SH-SY5Y (cell line): ENCODE measurements around the gene GRIA2.

Source experiments
- GATA2 ChIP-seq: IDR thresholded peaks from 2 replicates; pipeline ENCODE4 v1.6.1; 2011; ENCODE audit warnings: mild to moderate bottlenecking, low read depth, low read length
- GATA3 ChIP-seq: IDR thresholded peaks from 2 replicates; pipeline ENCODE4 v1.6.1; 2011; ENCODE audit warnings: low read depth, mild to moderate bottlenecking, low read length, moderate library complexity

GRIA2 gene

DNA sequence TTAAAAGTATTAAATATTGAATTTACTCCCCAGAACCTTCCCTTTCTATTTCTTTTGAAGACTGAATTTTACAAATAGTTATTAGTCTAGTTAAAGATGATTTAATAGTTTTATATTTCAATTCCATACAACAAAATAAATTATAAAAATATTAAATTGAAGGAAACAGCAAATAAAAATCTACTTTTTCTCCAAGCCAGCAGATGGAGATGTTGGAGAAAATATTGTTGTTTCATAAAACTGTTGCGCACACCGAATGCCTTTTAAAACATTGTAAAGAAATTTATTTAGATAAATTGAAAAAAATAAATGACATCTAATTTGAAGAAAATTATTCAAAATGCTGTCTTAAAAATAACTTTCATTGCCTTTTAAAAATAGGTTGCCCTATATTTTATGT lies 5.5 kb downstream of the GRIA2 start:
- no peak for TF ChIP-seq GATA2
- TF ChIP-seq GATA3 = no peak

DNA sequence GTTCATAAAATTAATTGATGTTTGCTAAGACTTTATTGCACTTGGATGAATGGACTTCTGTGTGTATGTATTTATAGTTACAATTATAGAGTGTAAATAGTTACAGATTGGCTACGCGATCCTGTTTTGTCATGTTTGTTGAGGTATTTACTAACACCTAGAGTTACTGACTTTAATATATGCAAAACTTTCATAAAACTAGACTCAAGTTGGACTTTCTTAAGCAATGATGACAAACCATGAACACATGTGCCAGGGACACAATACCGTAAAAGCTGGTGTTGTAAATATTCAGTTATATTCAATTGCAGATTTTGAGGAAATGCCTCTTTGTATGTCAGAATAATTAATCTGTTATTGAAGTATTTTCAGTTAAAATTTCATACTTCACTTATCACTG lies 6.1 kb downstream of the GRIA2 start:
- TF ChIP-seq GATA3 (no peak), GATA2 (no peak)

GRCh38 chr4:157231525-157231924 lies 11.0 kb downstream of the GRIA2 start:
- no peak for TF ChIP-seq GATA3
- no peak for TF ChIP-seq GATA2

DNA sequence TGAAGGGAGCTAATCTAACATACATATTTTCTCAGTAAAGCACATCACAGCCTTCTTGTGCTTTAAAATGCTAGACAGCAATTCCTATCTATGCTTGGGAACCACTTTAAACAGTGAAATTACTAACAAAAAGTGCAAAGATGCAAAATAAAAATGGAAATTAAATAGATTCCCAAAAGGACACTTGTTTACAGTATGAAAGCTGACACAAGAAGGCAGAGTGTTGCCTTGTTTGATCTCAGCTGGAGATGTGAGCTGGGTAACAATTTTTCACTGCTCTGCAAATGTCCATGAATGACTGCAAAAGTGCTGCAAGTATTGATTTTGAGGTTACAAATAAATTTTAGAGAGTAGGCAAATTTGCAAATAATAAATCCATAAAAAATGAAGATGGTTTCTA lies 22.3 kb downstream of the GRIA2 start:
- TF ChIP-seq GATA3 (no peak), GATA2 (no peak)

DNA sequence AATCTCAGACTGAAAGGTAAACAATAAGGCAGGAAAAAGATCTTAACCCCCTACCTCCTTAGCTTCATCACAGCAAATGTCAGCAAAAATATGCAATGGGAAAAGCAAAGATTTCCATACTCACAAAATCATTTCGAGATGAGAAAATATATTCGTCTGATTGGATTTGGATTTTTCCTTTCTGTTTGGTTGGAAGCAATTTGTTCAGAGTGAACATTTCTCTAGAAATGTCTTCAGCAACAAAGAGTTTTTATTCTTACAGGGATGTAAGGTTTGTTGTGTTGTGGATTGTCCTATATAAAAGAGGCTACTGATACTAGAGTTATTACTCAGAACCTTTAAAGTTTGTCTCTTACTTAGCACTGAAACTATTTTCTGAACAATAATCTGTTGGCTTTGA lies 23.8 kb downstream of the GRIA2 start:
- TF ChIP-seq GATA2 = no peak
- no peak for TF ChIP-seq GATA3

- TF ChIP-seq GATA2 (no peak), GATA3 (no peak)
These were observed 24.8 kb downstream of the GRIA2 start for GRCh38 chr4:157245351-157245750.

DNA sequence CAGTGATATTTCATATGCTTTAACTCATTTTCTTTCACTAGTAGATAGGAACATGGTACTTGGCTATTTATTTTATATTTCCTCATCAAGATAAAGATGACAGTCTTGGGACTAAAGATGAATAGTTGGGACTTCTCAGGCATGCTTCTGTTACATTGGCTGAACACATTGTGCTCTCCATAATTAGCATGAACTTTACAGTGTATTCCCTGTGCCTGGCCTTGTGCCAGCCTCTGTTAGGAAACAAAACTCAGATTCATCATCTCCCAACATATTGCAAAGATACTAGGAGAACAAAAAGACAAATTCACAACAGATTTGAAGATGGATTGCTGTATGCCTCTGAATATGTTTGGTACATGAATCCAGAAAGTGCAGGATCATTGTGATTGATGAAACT lies 26.4 kb downstream of the GRIA2 start:
- no peak for TF ChIP-seq GATA2

- TF ChIP-seq GATA3 = no peak
- no peak for TF ChIP-seq GATA2
These were observed 44.8 kb downstream of the GRIA2 start for GRCh38 chr4:157265281-157265680.

- TF ChIP-seq GATA3 (no peak), GATA2 (no peak)
These were observed 49.6 kb downstream of the GRIA2 start for GRCh38 chr4:157270108-157270507.

DNA sequence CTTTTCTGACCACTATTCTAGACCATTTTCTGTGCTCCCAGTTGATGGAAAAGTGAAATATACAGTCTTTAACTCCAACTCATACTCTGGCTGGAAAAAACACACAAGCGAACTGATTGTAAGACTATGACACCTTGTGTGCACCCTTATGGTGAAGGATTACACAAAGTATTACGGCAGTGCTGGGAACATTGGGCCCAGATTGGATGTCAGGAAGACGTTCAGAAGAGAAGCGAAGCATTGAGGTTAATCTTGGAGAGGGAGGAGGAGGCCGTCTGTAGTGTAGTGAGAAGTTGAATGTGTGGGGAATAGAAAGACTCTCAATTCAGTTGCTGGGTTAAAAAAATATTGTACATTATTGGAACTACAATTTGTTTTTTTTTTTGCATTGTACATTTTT lies 50.0 kb downstream of the GRIA2 start:
- no peak for TF ChIP-seq GATA3
- no peak for TF ChIP-seq GATA2

- TF ChIP-seq GATA2 (no peak), GATA3 (no peak)
These were observed 50.8 kb downstream of the GRIA2 start for GRCh38 chr4:157271166-157271869.

DNA sequence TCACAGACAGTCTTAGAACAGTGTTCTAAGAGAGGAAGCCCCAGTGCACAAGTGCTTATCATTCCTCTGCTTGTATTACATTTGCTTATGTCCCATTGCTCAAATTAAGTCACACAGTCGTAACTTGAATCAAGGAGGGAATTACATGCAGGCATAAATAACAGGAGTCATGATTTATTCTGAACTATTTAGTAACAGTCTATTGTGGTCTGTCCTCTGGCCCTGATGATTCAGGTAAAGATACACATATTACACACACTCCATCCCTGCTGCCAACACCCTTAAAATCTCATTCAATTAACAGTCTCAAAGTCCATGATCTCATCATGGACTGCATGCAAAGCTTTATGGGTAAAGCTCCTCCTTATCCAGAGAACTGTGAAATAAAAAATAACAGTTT lies 60.1 kb downstream of the GRIA2 start:
- TF ChIP-seq GATA3 (no peak), GATA2 (no peak)

GRCh38 chr4:157282019-157282418 lies 61.5 kb downstream of the GRIA2 start:
- TF ChIP-seq GATA3 = no peak
- no peak for TF ChIP-seq GATA2

DNA sequence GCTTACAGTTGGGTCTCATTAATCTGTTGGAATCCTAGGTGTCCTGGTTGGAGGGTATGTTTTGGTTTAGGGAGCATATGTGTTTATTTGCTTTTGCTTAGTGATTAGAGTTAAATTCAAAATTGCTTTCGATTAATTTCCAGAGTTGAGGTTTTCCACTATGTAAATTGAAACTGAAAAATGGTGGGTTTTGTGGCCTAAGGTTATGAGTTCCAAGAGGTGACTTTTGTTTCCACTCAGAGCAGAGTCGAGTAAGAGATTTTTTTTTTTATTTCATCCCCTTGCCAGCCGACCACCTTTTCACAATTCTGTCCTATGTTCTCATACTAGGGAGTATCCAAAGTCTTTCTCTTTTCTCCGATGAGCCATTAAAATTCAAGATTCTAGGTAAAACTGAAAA lies 66.9 kb downstream of the GRIA2 start:
- no peak for TF ChIP-seq GATA3

DNA sequence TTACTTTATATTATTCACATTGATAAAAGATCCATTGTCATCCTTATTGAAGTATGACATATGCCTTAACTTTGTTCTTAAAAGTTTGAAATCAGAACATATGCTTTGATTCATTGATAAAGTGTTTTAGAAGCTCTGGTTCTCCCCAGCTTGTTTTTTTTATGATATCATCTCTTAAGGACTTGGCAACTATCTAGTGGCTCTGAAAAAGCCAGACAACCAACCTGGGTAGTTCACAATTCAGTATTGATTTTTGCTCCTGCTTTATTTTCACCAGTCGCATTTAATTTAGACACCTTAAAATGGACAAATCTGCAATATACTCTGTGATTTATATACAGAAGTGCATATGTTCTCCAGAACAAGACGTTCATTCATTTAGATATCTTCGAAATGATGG lies 70.1 kb downstream of the GRIA2 start:
- TF ChIP-seq GATA2 = no peak
- no peak for TF ChIP-seq GATA3

DNA sequence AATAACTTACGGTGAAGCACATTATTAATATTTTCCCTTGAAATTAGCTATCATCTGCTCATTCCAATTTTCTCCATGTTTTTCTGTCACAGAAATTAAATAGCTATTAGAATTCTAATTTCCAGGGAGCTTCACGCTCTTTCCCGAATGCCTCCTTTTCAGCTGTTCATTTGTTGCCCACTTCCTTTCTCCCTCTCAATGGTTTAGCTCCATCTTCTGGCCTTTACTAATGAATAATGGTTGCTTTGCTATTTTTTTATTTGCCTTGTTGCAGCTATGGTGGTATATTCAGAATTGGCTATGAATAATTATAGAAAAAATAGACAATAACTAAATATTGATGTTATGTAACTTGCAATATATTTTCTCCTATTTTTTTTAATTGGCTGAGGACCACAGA lies 70.5 kb downstream of the GRIA2 start:
- no peak for TF ChIP-seq GATA2
- TF ChIP-seq GATA3 = no peak

DNA sequence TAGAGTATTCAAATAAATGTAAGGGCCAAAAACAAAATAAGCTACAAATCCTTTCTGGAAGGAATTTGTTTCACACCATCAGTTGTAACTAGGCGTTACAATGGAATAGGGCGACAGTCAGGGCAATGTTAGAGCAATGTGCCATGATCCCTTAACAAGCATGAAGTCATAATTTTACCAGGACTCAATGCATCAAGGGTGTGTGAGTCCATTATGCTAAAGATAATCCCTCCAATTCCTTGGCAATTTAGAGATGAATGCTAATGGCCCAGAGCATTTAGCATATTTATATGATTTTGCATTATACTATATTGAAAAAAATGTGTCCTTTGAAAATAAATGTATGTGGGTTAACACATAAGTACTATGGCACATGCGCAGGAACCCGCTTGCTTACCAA lies 73.1 kb downstream of the GRIA2 start:
- no peak for TF ChIP-seq GATA2
- TF ChIP-seq GATA3 = no peak
